Measurements from ENCODE around the gene DSCAML1.

DNA sequence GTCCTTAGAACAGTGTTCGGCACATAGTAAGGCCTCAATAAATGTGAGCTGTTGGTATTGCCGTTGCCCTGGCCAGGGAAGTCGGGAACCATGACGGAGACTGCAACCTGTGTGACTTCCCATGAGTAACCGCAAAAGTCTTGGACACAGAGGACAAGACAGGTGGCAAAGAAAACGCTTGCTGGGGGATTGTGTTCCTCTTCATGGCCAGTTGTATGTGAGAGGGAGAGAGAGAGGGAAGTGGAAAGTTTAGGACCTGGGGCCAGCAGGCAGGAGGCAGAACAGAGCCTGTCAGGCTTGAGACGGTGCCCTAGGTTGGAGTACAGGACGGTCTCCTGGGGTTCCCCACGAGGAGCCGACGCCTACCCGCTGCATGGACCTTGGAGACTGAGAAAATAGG lies 379.2 kb downstream of the DSCAML1 start:
- TF ChIP-seq, protein P1, sequence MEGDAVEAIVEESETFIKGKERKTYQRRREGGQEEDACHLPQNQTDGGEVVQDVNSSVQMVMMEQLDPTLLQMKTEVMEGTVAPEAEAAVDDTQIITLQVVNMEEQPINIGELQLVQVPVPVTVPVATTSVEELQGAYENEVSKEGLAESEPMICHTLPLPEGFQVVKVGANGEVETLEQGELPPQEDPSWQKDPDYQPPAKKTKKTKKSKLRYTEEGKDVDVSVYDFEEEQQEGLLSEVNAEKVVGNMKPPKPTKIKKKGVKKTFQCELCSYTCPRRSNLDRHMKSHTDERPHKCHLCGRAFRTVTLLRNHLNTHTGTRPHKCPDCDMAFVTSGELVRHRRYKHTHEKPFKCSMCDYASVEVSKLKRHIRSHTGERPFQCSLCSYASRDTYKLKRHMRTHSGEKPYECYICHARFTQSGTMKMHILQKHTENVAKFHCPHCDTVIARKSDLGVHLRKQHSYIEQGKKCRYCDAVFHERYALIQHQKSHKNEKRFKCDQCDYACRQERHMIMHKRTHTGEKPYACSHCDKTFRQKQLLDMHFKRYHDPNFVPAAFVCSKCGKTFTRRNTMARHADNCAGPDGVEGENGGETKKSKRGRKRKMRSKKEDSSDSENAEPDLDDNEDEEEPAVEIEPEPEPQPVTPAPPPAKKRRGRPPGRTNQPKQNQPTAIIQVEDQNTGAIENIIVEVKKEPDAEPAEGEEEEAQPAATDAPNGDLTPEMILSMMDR (IDR thresholded peaks at IDR 0.05) = no peak
- TF ChIP-seq POLR2AphosphoS5 (IDR thresholded peaks at IDR 0.05) (no peak), POLR2A (IDR thresholded peaks at IDR 0.05) (no peak), EP300 (IDR thresholded peaks at IDR 0.05) (no peak)
